MCF 10A (cell line): ENCODE results near the gene RNF112. TPM values are rescaled to one million over a fixed set of nuclear protein-coding genes. Genes with fewer than 3 reads are reported as not detected.

Source experiments
- BruUV-seq: library from RNA; stranded (reverse); fragments of 400-500 nt; replicated peaks from 2 replicates; lab custom pipeline; 2021; lab: Mats Ljungman, UMichigan
- CTCF ChIA-PET: fragments of 300-600 bp; sonication (Branson Sonifier 250); formaldehyde crosslinking; extraction: SDS; loops from one replicate; lab custom pipeline; 2021; ENCODE audit warnings: antibody characterized with exemption, inconsistent platforms; lab: Yijun Ruan, JAX
- POLR2A ChIA-PET: fragments of 300-600, 350-650 bp; sonication (Branson Sonifier 250); formaldehyde crosslinking; extraction: SDS; loops from one replicate; lab custom pipeline; 2020; ENCODE audit warnings: antibody characterized with exemption, inconsistent platforms; lab: Yijun Ruan, JAX
- DNase-seq: peaks from one replicate; pipeline ENCODE4 v3.0.0-alpha.2; 2018; ENCODE audit not compliant: unreplicated experiment
- H3K27ac Mint-ChIP-seq: one replicate; pipeline ENCODE4 v1.8.0; 2022; ENCODE audit warnings: mild to moderate bottlenecking, low read depth, mixed read lengths; ENCODE audit not compliant: unreplicated experiment
- H3K27me3 Mint-ChIP-seq: one replicate; pipeline ENCODE4 v1.8.0; 2022; ENCODE audit warnings: mixed read lengths; ENCODE audit not compliant: insufficient read depth, unreplicated experiment
- H3K36me3 Mint-ChIP-seq: one replicate; pipeline ENCODE4 v1.8.0; 2022; ENCODE audit warnings: mild to moderate bottlenecking, moderate library complexity, mixed read lengths; ENCODE audit not compliant: insufficient read depth, unreplicated experiment
- H3K4me1 Mint-ChIP-seq: one replicate; pipeline ENCODE4 v1.8.0; 2022; ENCODE audit warnings: mixed read lengths; ENCODE audit not compliant: insufficient read depth, unreplicated experiment
- H3K4me3 Mint-ChIP-seq: one replicate; pipeline ENCODE4 v1.8.0; 2022; ENCODE audit warnings: mild to moderate bottlenecking, moderate library complexity, mixed read lengths; ENCODE audit not compliant: unreplicated experiment
- H3K9me3 Mint-ChIP-seq: one replicate; pipeline ENCODE4 v1.8.0; 2022; ENCODE audit warnings: mixed read lengths; ENCODE audit not compliant: unreplicated experiment
- intact Hi-C: fragments of 100-400 bp; cut with micrococcal nuclease; formaldehyde crosslinking; loops from 2 replicates; pipeline ENCODE4 v1.14.1; 2022
- total RNA-seq: library from RNA; stranded (reverse); gene quantifications from 2 replicates; pipeline ENCODE4 v1.2.3, GENCODE V29; 2022
- TF ChIP-seq, protein P1 (sequence below): fragments of 200-600 bp; IDR thresholded peaks from one replicate; pipeline ENCODE4 v1.8.0; 2022; ENCODE audit warnings: antibody characterized with exemption, mild to moderate bottlenecking; ENCODE audit not compliant: unreplicated experiment

RNF112 gene
- total RNA-seq, 1 experiment from 2014 or later: not detected

- no TSS peak for BruUV-seq
- peak overlapping the region; percentile 78 for H3K27ac Mint-ChIP-seq
- H3K9me3 Mint-ChIP-seq: no peaks in the 10 kb centered on the region
- peak; percentile 42 for DNase-seq
- no peaks in the 10 kb centered on the region for H3K27me3 Mint-ChIP-seq
- H3K36me3 Mint-ChIP-seq: peaks cover 23% of the 10 kb centered on the region
- ChIA-PET CTCF (interaction anchor here (0.5 to 1.3 kb wide), 3 partner anchors 22 to 77 kb away, joined by 3 to 6 read pairs (median 5); no protein-coding TSS in a partner anchor), POLR2A (interaction anchor here (1.1 kb wide), 1 partner anchor 63 kb away, joined by 3 read pairs; no protein-coding TSS in a partner anchor)
- TF ChIP-seq, protein P1, sequence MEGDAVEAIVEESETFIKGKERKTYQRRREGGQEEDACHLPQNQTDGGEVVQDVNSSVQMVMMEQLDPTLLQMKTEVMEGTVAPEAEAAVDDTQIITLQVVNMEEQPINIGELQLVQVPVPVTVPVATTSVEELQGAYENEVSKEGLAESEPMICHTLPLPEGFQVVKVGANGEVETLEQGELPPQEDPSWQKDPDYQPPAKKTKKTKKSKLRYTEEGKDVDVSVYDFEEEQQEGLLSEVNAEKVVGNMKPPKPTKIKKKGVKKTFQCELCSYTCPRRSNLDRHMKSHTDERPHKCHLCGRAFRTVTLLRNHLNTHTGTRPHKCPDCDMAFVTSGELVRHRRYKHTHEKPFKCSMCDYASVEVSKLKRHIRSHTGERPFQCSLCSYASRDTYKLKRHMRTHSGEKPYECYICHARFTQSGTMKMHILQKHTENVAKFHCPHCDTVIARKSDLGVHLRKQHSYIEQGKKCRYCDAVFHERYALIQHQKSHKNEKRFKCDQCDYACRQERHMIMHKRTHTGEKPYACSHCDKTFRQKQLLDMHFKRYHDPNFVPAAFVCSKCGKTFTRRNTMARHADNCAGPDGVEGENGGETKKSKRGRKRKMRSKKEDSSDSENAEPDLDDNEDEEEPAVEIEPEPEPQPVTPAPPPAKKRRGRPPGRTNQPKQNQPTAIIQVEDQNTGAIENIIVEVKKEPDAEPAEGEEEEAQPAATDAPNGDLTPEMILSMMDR: no peak
- no peak overlapping the region for H3K4me3 Mint-ChIP-seq
- peaks cover 26% of the 10 kb centered on the region for H3K4me1 Mint-ChIP-seq
- intact Hi-C loops: no loop called here
Measured at GRCh38 chr17:19384723-19385391, 26.2 kb upstream of the RNF112 start.

DNA sequence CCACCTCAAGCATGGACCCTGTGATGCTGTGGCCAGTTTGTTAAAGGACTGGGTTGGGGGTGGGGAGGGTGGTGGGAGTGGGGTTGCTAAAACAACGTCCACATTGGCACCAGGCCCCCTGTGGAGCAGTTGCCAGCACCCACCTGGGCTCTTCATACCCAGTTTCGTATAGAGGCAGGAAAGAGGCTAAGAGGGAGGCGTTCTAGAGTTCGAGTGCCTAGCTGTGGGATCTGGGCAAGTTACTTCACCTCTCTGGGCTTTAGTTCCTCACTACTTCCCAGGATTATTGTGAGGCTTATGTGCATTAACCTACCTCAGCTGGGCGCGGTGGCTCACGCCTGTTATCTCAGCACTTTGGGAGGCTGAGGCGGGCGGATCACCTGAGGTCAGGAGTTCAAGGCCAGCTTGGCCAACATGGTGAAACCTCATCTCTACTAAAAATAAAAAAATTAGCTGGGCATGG lies 25.5 kb upstream of the RNF112 start:
- H3K9me3 Mint-ChIP-seq: no peaks in the 10 kb centered on the region
- peaks cover 23% of the 10 kb centered on the region for H3K36me3 Mint-ChIP-seq
- H3K4me1 Mint-ChIP-seq: peaks cover 26% of the 10 kb centered on the region
- ChIA-PET POLR2A (interaction anchor here (1.1 to 1.2 kb wide), 2 partner anchors 8 to 63 kb away, joined by 3 to 16 read pairs; partner anchors contain the start of gene MAPK7), CTCF (interaction anchor here (1.3 to 2.8 kb wide), 2 partner anchors 22 to 62 kb away, joined by 5 to 6 read pairs; no protein-coding TSS in a partner anchor)
- no peak overlapping the region for H3K4me3 Mint-ChIP-seq
- TF ChIP-seq, protein P1: no peak
- H3K27ac Mint-ChIP-seq: no peak overlapping the region
- no peaks in the 10 kb centered on the region for H3K27me3 Mint-ChIP-seq
- no TSS peak for BruUV-seq
- intact Hi-C loops: no loop called here
- DNase-seq: no peak

DNA sequence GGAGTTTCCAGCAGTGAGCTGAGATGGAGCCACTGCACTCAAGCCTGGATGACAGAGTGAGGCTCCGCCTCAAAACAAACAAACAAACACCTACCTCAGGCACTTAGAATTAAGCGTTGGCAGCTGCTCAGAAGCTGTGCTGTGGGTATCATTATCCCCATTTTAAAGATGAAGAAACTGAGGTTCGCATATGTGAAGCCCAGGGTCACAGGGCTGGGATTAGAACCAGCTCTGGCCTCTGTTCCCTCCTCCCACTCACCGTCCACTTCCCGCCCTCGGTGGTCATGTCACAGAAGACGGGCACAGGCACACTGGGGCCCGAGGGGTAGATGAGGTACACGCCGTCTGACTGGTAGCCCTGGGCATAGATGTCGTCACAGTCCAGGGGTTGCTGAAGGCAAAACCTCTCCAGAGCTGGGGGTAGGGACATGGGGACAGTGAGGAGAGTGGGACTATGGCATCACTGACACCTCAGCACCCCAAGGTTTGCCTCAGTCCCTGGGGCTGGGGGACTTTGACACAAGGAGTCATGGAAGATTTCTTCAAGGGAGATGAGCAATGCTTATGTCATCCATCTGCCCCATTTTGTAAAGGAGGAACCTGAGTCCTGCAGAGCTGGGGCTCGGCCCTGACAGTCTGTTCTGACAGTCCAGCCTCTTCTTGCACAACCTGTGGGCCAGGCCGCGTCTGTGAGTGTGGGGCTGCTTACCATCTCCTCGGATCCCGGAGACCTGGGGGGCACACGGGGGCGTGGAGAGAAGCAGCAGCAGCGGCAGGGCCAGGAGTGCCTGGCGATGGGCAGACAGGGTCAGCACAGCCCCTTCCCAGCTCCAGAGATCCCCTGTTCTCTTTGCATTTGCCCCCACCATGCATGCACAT lies 24.7 kb upstream of the RNF112 start:
- Mint-ChIP-seq H3K27ac (peak overlapping the region; percentile 46), H3K36me3 (peaks cover 19% of the 10 kb centered on the region), H3K9me3 (no peaks in the 10 kb centered on the region), H3K4me1 (peaks cover 26% of the 10 kb centered on the region), H3K4me3 (no peak overlapping the region), H3K27me3 (no peaks in the 10 kb centered on the region)
- intact Hi-C loops: no loop called here
- TF ChIP-seq, protein P1: no peak
- no TSS peak for BruUV-seq
- ChIA-PET CTCF (interaction anchor here (1.0 to 2.8 kb wide), 3 partner anchors 9 to 61 kb away, joined by 4 to 6 read pairs (median 5); no protein-coding TSS in a partner anchor), POLR2A (interaction anchor here (1.2 kb wide), 1 partner anchor 8 kb away, joined by 16 read pairs; the partner anchor contains the start of gene MAPK7)
- peak; percentile 87 for DNase-seq
